Measurements from ENCODE around the gene PPOX.

- no peak for TF ChIP-seq CTCF (conservative IDR thresholded peaks at IDR 0.05; ENCODE audit: low read length)
- no peak for TF ChIP-seq EZH2phosphoT487 (IDR thresholded peaks at IDR 0.05; ENCODE audit: borderline replicate concordance, low read depth, low read length)
These were observed 30.6 kb downstream of the PPOX start for GRCh38 chr1:161196521-161197451.
